T-helper 2 cell treated with Interferon-gamma antibody and Interleukin-4, amounts not matched to agents 100 ng/mL and 5 ng/mL, for 36 hours (primary cell): ENCODE measurements around the gene CDKN2AIP. TPM values are rescaled to one million over a fixed set of nuclear protein-coding genes. Genes with fewer than 3 reads are reported as not detected.
"Not testable (repeated sequence)": the region's sequence is repeated elsewhere in the genome, so short reads cannot be mapped to it uniquely, and the experiment has no call there.

Source experiments
- intact Hi-C: fragments of 100-400 bp; cut with micrococcal nuclease; formaldehyde crosslinking; loops from one replicate; pipeline ENCODE4 v1.15.1; 2023
- total RNA-seq: library from RNA; stranded (reverse); gene quantifications from 2 replicates; pipeline ENCODE4 v1.2.3, GENCODE V29; 2022

CDKN2AIP gene
- total RNA-seq, 1 donor from 2014 or later = 27.6 TPM

DNA sequence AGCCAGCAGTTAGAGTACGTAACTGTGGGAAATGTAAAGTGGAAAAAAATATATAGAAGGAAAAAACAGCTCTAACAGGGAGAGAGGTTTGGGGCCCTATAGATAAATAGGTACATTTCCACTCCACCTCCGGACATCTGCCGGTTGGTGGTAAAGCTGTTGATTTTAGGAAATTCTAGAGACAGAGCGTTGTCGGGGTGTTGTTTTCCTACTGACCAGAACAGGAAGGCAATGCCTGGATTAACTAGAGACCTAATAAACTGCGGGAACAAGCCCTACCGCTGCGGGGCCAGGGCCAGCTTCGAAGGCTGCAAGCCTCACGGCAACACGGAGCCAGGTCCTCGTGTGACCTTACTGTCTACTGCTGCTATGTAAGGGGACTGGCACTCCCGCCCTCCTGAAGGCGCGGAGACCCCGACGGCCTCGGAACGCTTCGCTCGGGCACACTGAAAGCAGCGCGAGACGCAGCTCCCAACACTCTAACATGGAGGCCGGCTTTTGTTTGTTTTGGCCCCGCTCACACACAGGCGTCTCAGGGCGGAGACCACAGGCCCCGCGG lies 702 bp upstream of the CDKN2AIP start:
- intact Hi-C loops = loop anchor here (1.0 to 10.0 kb wide), 9 partner anchors 36 to 1981 kb away; partner anchors contain the start of genes CENPU, CFAP97, IRF2 and RWDD4

DNA sequence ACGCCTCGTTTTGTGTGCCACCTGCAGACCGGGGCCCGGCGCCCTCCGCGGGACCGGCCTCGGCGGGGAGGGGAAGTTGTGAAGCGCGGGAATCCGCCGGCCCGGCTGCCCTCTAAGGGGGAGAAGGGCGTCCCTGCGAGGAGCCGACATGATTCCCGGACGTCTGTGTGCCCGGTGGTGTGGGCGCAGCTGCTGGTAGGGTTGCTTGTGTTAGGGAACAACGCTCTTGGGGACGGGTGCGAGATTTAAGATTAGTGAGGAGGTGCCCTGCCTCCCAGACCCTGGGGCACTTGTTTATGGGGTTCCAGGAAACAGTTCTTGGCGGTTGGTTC lies 627 bp downstream of the CDKN2AIP start:
- intact Hi-C loops = loop anchor here (2.0 to 10.0 kb wide), 2 partner anchors 46 to 1980 kb away; partner anchors contain the start of gene UFSP2

DNA sequence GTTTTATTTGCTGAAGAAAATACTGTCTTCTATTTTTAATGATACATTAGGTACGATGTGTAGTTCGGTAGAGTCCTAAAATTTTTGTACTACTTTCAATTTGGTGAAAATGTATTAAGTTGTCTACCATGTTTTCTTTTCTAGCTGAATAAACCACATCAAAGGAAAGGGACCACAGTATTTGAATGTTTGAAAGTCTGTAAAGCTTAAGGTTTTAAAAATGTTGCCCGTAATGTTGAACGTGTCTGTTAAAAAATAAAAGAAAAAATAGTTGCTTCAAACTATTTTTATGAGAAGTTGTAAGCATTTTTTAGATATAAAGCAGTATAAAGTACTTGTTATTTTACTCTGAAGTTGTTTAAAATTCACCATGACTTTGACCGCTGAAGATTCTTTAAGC lies 3.2 kb downstream of the CDKN2AIP start:
- intact Hi-C loops = loop anchor here (10.0 kb wide), 1 partner anchor 1977 kb away; the partner anchor contains the start of gene UFSP2

DNA sequence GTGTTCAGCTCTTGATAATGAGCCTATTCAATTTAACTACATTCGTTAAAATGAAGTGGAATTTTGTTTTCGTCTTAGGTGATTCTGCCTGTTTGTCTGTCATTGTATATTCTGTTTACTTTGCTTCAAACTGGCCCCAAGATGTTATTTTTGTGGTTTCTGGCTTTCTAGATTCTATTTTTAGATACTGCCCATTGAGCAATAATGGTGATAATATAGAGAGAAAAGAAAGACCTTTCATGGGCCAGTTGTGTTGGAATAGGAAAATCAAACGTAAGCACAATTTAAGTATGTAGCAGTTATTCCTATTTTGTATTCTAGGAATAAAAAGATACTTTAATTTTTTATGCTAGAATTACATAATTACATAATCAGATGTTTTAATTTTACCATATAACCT lies 4.0 kb downstream of the CDKN2AIP start:
- intact Hi-C loops = loop anchor here (10.0 kb wide), 1 partner anchor 1976 kb away; the partner anchor contains the start of gene UFSP2

DNA sequence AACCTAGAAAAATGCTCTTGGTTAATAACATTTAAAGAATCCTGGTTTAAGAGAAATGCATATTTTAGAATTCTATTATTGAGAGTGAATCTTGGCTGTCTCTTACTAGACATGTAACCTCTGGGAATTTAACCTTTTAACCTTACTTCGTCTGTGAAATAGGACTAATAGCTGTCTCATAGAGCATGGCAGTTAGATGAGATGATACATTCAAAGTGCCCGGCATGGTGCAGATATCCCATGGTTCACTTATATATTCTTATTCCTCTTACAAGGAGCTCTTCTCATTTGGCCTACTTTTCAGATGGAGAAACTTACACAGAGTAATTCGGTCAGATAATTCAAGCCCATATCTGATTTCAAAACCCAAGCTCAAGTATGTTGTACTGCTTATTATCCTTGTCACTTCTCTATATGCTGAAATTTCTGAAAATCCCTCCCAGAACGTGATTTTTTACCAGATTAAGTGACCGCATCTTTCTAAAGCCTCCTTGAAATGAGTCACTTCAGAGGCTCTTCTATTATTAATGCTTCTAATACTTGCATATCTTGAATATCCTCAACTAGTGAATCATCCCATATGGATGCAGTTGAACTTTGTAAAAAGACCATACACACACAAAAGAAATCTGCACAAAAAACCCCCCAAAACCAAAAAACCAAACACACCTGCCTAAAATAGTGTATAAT lies 4.9 kb downstream of the CDKN2AIP start:
- intact Hi-C loops = loop anchor here (10.0 kb wide), 1 partner anchor 1975 kb away; the partner anchor contains the start of gene UFSP2

DNA sequence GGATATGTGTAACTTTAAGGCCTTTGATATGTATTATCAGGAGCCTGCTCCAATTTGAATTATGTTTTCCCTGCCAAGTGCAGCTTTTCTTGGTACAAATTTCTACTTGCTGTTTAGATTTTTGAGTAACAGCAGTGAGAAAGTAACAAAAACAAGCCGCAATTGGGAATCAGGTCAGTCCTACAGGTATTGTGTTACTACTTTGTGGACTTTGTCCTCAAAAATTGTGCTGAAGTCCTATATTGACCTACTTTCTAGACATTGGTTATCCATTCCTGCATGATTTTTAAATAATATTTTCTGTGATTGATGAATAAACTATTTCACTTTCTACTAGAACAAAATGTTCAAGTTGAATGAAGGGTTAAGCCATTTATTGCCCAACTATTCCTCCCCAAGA lies 5.7 kb downstream of the CDKN2AIP start:
- intact Hi-C loops = no loop called here

DNA sequence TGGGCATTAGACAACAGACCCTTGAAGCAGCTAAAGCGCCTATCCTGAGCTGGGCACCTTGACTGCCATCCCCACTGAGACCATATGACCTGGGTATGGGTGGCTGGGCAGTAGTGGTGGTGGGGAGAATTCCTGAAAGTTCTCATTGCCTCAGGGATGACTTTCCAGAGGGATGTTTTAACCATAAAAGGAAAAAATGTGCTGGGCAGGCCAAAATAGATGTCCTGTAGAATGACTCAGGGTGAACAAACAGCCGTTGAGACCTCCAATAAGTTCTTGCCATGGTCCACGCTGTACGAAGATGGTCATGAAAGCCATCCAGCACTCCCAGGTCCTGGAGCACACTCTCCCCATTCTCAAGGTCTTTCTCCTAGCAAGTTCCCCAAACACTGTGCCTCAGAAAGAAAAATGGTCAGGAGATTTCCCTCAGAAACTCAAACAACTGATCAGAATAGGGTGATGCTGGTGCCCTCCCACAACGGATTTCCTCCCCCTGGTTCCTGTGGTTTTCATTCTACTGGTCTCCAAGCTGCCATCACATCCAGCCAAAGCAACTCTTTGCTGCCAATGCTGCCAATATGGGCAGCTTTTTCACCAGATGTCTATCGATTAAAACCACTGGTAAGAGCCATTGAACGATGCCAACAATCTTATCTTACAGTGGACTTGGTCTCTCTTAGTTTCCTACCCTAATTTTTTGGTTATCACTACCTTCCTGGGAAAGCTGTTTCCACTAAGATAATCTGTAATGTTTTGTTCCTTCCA lies 11.2 kb downstream of the CDKN2AIP start:
- intact Hi-C loops = no loop called here

DNA sequence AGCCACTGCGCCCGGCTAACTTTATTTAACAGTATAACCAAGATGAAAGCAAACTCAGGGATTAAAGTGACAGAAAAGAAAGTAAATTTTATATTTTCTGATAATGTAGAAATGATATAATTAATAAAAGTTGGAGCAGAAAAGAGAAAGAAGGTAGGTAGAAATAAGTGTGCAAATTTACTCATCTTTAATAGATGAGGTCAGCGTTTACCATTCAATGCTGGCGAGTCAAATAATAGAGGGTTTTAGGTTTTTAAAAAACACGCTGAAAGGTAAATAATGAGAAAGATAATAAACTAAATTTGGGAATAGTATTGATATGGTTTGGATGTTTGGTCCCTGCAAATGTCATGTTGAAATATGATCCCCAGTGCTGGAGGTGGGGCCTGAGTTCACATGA lies 13.6 kb downstream of the CDKN2AIP start:
- intact Hi-C loops = no loop called here

DNA sequence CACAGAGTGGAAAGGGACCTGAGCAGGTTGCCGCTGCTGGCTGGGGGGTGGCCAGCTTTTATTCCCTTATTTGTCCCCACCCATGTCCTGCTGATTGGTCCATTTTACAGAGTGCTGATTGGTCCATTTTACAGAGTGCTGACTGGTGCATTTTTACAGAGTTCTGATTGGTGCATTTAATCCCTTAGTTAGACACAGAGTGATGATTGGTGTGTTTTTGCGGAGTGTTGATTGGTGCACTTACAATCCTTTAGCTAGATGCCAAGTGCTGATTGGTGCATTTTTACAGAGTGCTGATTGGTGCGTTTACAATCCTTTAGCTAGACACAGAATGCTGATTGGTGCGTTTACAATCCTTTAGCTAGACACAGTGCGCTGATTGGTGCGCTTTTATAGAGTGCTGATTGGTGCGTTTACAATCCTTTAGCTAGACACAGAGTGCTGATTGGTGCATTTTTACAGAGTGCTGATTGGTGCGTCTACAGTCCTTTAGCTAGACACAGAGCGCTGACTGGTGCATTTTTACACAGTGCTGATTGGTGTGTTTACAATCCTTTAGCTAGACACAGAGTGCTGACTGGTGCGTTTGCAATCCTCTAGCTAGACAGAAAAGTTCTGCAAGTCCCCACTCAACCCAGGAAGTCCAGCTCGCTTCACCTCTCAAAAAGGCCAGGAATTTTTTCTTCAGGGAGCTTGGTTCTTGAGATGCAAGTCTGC lies 19.6 kb downstream of the CDKN2AIP start:
- intact Hi-C loops = not testable (repeated sequence)

DNA sequence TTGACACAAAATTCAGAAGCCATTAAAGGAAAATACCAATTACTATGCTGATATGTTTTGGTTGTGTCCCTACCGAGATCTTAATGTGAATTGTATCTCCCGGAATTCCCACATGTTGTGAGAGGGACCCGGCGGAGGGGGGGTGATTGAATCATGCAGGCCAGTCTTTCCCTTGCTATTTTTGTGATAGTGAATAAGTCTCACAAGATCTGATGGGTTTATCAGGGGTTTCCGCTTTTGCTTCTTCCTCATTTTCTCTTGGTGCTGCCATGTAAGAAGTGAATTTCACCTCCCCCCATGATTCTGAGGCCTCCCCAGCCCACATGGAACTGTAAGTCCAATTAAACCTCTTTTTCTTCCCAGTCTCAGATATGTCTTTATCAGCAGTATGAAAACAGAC lies 21.4 kb downstream of the CDKN2AIP start:
- intact Hi-C loops = not testable (repeated sequence)

DNA sequence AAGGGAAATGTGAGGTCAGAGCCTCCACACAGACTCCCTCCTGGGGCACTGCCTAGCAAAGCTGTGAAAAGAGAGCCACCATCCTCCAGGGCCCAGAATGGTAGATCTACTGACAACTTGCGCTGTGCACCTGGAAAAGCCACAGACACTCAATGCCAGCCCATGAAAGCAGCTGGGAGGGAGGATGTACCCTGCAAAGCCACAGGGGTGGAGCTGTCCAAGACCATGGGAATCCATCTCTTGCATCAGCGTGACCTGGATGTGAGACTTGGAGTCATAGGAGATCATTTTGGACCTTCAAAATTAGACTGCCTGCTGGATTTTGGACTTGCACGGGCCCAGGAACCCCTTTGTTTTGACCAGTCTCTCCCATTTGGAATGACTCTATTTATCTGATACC lies 22.8 kb downstream of the CDKN2AIP start:
- intact Hi-C loops = no loop called here

DNA sequence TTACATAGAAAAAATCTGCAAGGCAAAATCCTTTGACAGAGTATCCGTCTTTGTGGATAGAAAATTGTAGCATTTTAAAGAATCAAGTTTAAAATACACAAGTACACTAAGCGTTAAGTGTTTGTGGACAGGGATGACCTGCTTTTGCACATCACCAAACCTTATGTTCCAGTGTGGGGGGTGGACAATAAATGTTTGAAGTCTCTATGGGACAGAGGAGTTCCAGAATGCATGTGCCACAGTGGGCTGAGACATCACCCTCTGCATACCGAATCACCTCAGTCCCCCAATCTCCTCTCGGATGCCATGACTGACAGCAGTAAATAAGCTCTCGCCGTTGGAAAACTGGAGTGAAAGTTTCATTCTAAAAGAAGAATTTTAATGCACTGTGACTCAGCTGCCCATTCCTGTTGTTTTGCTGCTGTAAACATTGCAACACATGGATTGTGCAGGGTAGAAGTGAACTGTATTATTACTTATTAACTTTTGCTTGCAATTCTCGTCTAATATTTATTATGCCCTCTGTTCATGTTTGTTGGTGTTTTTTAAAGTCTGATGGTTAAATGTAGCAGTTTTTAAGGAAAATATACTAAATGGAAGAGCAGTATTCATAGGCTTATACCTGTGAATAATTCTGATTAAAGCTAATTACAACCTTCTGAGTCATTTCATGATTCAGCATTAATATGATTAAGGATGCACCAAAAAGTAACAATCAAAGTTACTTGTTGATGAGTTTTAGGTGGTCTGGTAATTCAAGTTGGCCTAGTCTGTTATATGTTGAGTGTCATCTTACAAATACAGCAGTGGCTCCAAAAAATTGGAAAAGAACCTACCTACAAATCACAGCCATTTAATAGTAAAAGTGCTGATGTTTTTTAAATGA lies 24.0 kb downstream of the CDKN2AIP start:
- intact Hi-C loops = no loop called here

DNA sequence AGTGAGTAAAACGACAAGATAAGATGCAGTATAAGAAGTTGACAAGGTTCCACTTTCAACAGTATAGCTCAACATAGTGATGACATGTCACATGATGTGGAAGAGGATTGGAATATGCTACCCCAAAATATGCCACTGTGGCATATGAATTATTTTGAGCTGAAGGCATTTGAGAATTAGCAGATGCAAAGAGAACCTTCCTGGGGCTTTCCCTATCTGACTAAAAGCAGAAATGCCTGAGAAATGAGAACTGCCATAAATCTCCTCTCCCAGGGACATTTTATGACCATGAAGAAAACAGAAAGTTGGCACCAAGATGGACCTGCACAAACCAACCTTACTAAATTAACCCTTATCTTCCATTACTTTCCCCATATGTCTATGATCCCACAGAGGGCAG lies 24.8 kb downstream of the CDKN2AIP start:
- intact Hi-C loops = no loop called here

DNA sequence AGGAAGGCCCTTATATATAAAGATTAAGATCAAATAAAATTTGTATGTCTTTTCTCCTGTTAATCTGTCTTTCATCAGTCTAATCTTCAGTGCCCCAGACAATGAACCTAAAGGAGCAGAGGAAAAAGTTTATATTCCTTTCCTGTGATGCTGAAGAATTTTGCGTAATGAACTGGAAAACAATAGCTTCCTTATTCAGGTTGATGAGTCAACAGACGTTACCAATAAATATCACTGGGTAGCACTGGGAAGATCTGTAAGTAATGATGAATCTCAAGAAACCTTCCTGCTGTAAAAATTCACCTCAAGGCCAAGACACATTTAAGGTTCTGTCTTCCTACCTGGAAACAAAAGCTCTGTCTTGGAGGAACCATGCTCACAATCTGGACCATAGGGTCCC lies 25.5 kb downstream of the CDKN2AIP start:
- intact Hi-C loops = no loop called here

DNA sequence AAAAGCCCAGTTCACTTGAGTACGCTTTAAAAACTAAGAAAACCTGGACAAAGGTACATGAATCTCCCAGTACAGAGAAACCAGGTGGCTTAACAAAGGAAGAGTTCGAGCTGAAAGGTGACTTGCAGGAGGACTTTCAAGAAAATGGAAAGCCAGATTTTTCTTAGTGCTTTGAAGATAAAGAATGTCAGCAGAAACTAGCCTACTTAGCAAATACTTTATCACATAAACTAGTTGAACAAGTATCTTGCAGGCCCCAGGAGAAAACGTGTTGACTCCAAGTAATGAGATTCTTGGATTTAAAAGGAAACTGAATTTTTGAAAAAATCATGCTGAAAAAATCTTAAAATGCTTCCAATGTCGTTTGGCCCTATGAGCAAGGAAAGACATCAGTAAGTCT lies 26.4 kb downstream of the CDKN2AIP start:
- intact Hi-C loops = no loop called here

DNA sequence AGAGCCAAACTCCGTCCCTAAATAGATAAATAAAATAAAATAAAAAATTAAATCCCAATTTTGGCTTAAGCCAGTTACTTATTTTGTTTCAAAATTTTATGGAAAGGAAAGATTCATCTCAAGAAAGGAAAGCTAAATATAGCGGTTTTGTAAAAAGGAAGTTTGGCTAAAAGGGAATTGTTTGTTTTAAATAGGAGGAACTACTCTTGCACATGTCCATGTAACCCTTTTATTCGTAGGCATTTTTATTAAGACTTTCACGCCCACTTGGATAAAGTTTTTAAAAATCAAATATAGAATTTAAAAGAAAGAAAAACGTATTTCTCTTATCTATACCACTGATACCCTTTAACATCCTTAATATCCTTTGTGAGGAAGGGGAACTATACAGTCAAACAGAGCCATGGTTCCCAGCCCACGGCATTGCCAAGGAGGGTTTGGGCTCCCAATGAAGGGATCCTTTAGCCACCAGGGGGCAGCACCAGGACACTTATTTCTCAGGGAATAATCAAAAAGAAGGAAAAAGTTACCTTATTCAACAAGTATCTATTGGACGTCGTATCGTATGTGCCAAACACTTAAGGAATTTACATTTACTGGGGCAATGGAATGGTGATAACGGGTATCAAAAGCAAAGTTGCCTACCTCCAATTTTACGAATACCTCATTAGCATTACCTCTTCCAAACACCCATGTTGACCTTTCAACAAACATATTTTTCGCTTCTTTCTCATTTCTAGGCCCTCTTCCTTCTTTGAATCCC lies 27.7 kb downstream of the CDKN2AIP start:
- intact Hi-C loops = loop anchor here (1.0 to 2.0 kb wide), 4 partner anchors 32 to 695 kb away; no protein-coding TSS in a partner anchor

DNA sequence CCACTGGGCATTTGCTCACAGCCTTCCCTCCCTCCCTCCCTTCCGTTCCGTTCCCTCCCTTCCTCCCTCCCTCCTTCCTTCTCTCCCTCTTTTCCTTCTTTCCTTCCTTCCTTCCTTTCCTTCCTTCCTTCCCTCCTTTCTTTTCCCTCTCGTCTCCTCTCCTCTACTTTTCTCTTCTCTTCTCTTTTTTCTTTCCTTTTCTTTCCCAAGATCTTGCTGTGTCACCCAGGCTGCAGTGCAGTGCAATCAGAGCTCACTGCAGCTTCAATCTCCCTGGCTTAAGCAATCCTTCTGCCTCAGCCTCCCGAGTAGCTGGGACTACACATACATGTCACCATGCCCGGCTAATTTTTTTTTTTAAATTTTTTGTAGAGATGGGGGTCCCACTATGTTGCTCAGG lies 33.7 kb downstream of the CDKN2AIP start:
- intact Hi-C loops = no loop called here

DNA sequence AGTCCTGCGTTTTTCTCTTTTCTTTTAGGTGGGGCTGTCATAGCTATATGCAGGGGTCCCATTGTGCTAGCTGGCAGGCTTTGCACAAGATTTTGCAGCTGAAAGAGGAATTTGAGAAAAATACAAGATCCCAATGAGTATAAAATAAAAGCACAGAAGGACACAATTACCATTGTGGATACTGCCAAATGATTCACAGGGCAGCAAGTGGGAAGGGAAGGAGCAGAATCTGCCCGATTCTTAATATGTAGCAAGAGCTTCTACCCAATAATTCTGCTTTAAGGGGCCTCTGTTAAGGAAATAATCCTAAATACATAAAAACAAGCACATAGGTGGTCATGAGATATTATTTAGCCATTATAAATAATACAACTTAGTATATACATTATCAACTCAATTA lies 34.5 kb downstream of the CDKN2AIP start:
- intact Hi-C loops = no loop called here

DNA sequence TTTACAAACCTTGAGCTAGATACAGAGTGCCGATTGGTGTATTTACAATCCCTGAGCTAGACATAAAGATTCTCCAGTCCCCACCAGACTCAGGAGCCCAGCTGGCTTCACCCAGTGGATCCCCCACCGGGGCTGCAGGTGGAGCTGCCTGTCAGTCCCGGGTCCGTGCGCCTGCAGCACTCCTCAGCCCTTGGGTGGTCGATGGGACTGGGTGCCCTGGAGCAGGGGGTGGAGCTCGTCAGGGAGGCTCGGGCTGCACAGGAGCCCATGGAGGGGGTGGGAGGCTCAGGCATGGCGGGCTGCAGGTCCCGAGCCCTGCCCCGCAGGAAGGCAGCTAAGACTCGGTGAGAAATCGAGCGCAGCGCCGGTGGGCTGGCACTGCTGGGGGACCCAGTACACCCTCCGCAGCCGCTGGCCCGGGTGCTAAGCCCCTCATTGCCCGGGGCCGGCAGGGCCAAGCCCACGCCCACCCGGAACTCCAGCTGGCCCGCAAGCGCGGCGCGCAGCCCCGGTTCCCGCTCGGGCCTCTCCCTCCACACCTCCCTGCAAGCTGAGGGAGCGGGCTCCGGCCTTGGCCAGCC lies 38.2 kb downstream of the CDKN2AIP start:
- intact Hi-C loops = not testable (repeated sequence)
